ENCODE measurements around the gene NCSTN. TPM values are rescaled to one million over a fixed set of nuclear protein-coding genes. Genes with fewer than 3 reads are reported as not detected.

NCSTN gene
- total and polyA plus RNA-seq, 2 of the 13 experiments (the other 11 are each of a cell fraction or from before 2014, with no cell fraction given): 44.2 to 247 TPM

GRCh38 chr1:160402001-160402795, 59.0 kb downstream of the NCSTN start (continued):
- no peak for TF ChIP-seq FOXK1 (CRISPR knock-in tag; IDR thresholded peaks at IDR 0.05; ENCODE audit: borderline replicate concordance, low read depth)
- TF ChIP-seq ESRRA (CRISPR knock-in tag; IDR thresholded peaks at IDR 0.05; ENCODE audit: low read depth): no peak
- TF ChIP-seq RCOR2 (CRISPR knock-in tag; IDR thresholded peaks at IDR 0.05): no peak
- TF ChIP-seq ZNF367 (CRISPR knock-in tag; IDR thresholded peaks at IDR 0.05; ENCODE audit: borderline replicate concordance): no peak

- Histone ChIP-seq H3K36me3 (replicated peaks in 1 of 2; ENCODE audit: control insufficient read depth in 1 of 2, insufficient read depth in 2 of 2, low read length in 2 of 2) (no peaks in the 10 kb centered on the region), H3K27ac (ENCODE audit: extremely low read length, insufficient read depth, low read length) (no peak overlapping the region), H3K9ac (ENCODE audit: insufficient read depth, low read depth, low read length) (no peak overlapping the region), H2AFZ (ENCODE audit: low read length) (no peak overlapping the region), H3K4me3 (replicated peaks in 1 of 3; ENCODE audit: insufficient read depth in 1 of 3, low read depth in 2 of 3, low read length in 3 of 3) (no peak overlapping the region), H3K79me2 (ENCODE audit: insufficient read depth, low read length) (no peaks in the 10 kb centered on the region), H3K9me3 (ENCODE audit: low read length) (no peaks in the 10 kb centered on the region), H3K27me3 (ENCODE audit: control insufficient read depth in 1 of 2, insufficient read depth in 2 of 2, low read length in 2 of 2) (peaks cover 13 to 69% of the 10 kb centered on the region in 2 experiments), H3K4me1 (ENCODE audit: insufficient read depth, low read length) (peaks cover 7% of the 10 kb centered on the region; the same call in 1 of the 2 replicates), H3K4me2 (ENCODE audit: low read depth, low read length) (no peak overlapping the region), H4K20me1 (ENCODE audit: insufficient read depth, low read length) (no peaks in the 10 kb centered on the region)
- BruUV-seq (replicated peaks): no TSS peak
- no peak for FAIRE-seq
- ChIA-PET POLR2A (no interaction called here), CTCF (ENCODE audit: low intra/inter-chr PET ratio, low total read pairs) (no interaction called here)
- intact Hi-C loops (cut with micrococcal nuclease; ENCODE audit: unreplicated experiment) (no loop called here), in situ Hi-C loops (cut with HindIII; ENCODE audit: extremely low pct_ligation_motif_present, low pct_unique_long_range_greater_than_20kb) (no loop called here)
- WGBS (ENCODE audit: low lambda C conversion rate): 0% methylated on average over 3 of the region's 3 CpGs
- no peak for DNase-seq (ENCODE audit: low spot score)
- TF ChIP-seq MXI1 (IDR thresholded peaks at IDR 0.05; ENCODE audit: borderline replicate concordance, low read depth, low read length) (no peak), ZBTB7A (CRISPR knock-in tag; IDR thresholded peaks at IDR 0.05) (no peak), CBFB (CRISPR knock-in tag; IDR thresholded peaks at IDR 0.05) (no peak), TARDBP (CRISPR knock-in tag; IDR thresholded peaks at IDR 0.05) (no peak), SCMH1 (CRISPR knock-in tag; IDR thresholded peaks at IDR 0.05; ENCODE audit: borderline replicate concordance) (no peak), ZNF724P (CRISPR knock-in tag; IDR thresholded peaks at IDR 0.05; ENCODE audit: borderline replicate concordance) (no peak), ELF4 (CRISPR knock-in tag; IDR thresholded peaks at IDR 0.05; ENCODE audit: borderline replicate concordance) (no peak), NFE2L2 (IDR thresholded peaks at IDR 0.05; ENCODE audit: low read length) (no peak), CHD4 (IDR thresholded peaks at IDR 0.05; ENCODE audit: borderline replicate concordance, low read length) (no peak), IKZF1 (IDR thresholded peaks at IDR 0.05) (no peak), ZNF616 (CRISPR knock-in tag; IDR thresholded peaks at IDR 0.05; ENCODE audit: low read depth) (no peak)
- ATAC-seq: no peak
Observed at GRCh38 chr1:160403244-160403643, 60.1 kb downstream of the NCSTN start.

Measured in HepG2 (cell line).